Naive B cell (primary cell): ENCODE results near the gene IDE. TPM values are rescaled to one million over a fixed set of nuclear protein-coding genes. Genes with fewer than 3 reads are reported as not detected.
"Not testable (repeated sequence)": the region's sequence is repeated elsewhere in the genome, so short reads cannot be mapped to it uniquely, and the experiment has no call there.

ENCODE experiments used
- ATAC-seq, 2 donors: fragments of 150-1000 bp; cut with Tn5 transposase; 2 replicates each; pipeline ENCODE4 v1.10.0; 2021; ENCODE audit warnings: low read depth in 2 of 2, mild to moderate bottlenecking in 2 of 2, moderate library complexity in 2 of 2
- DNase-seq: peaks from one replicate; pipeline ENCODE4 v3.0.0; 2022
- H3K27ac Mint-ChIP-seq, 6 donors: one replicate each; pipeline ENCODE4 v1.8.0; 2020 to 2022; ENCODE audit warnings: mild to moderate bottlenecking in 6 of 6, mixed read lengths in 6 of 6, moderate library complexity in 5 of 6, inconsistent platforms in 2 of 6
- H3K27me3 Mint-ChIP-seq, 3 donors: one replicate each; pipeline ENCODE4 v1.8.0; 2021 to 2022; ENCODE audit warnings: mixed read lengths in 3 of 3, mild to moderate bottlenecking in 1 of 3
- H3K36me3 Mint-ChIP-seq, 2 donors: one replicate each; pipeline ENCODE4 v1.8.0; 2020 to 2022; ENCODE audit warnings: mixed read lengths in 2 of 2, inconsistent platforms in 1 of 2, mild to moderate bottlenecking in 1 of 2
- H3K4me1 Mint-ChIP-seq, 3 donors: one replicate each; pipeline ENCODE4 v1.8.0; 2020 to 2022; ENCODE audit warnings: mixed read lengths in 3 of 3, inconsistent platforms in 1 of 3, mild to moderate bottlenecking in 1 of 3, moderate library complexity in 1 of 3
- H3K4me3 Mint-ChIP-seq, 8 donors: one replicate each; pipeline ENCODE4 v1.8.0; 2020 to 2022; ENCODE audit warnings: mild to moderate bottlenecking in 8 of 8, mixed read lengths in 8 of 8, moderate library complexity in 8 of 8, inconsistent platforms in 2 of 8
- H3K9me3 Mint-ChIP-seq, 7 donors: one replicate each; pipeline ENCODE4 v1.8.0; 2020 to 2022; ENCODE audit warnings: mixed read lengths in 7 of 7, mild to moderate bottlenecking in 5 of 7, inconsistent platforms in 2 of 7, moderate library complexity in 1 of 7
- polyA plus RNA-seq, 6 donors: library from polyadenylated mRNA; unstranded; fragments of 300-500 nt; fragmentation: Illumina TruSeq; gene quantifications; one replicate each; pipeline ENCODE4 v1.2.3, GENCODE V29; 2021; ENCODE audit warnings: low read depth in 6 of 6

Gene IDE
- polyA plus RNA-seq, 6 donors from 2014 or later, result 2.1 to 11.7 (median 10.1) TPM

DNA sequence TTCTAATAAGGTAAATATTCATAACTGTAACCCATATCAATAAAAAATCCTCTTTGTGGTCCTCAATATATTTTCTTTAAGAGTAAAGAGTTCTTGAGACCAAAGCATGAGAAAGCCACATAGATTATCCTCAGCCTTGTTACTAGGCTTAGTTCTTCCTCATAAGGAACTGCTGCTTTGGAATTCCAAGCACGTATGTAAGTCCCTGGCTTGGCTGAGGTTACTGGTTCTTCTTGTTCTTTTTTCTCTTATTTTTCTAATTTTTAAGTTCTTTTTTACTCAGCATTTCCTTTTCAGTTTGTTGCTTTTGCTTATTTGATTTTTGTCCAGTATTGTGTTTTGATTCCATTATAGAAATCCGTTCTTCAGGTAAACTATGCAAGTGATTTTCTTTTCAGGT, 155.7 kb downstream of the IDE start:
- Mint-ChIP-seq H3K27ac (no peak overlapping the region), H3K9me3 (peaks cover 4 to 28% (median 15%) of the 10 kb centered on the region in 7 donors), H3K27me3 (peaks cover 37 to 49% (median 38%) of the 10 kb centered on the region in 3 donors), H3K4me1 (peaks cover 3 to 6% (median 5%) of the 10 kb centered on the region in 3 donors), H3K4me3 (no peak overlapping the region), H3K36me3 (peaks cover 5 to 15% of the 10 kb centered on the region in 2 donors)
- DNase-seq (no peak), ATAC-seq (no peak)

DNA sequence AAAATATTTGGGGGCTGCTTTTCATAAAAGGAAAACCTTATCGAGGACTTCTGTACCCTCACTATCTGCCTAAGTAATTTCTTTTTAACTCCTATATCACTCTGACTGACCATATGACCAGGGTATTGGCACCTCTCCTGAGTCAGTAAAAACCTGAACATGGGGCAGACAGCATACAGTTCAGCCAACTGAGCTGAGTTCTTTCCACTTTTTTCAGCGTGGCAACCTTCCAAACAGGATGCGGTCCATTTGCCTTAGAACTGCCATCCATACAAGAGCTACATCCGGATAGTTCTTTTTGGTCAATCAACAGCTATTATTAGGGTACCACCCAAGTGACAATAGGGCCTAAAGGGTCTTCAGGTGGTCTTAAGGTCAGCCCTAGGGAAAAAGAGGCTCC, 160.4 kb downstream of the IDE start:
- ATAC-seq (no peak), DNase-seq (no peak)
- peaks cover 4 to 16% (median 11%) of the 10 kb centered on the region in 7 donors for H3K9me3 Mint-ChIP-seq
- H3K27me3 Mint-ChIP-seq, result peaks cover 20 to 31% (median 30%) of the 10 kb centered on the region in 3 donors
- no peaks in the 10 kb centered on the region for H3K4me1 Mint-ChIP-seq
- H3K27ac Mint-ChIP-seq, result no peak overlapping the region
- H3K4me3 Mint-ChIP-seq, result no peak overlapping the region
- peaks cover 5 to 8% of the 10 kb centered on the region in 2 donors for H3K36me3 Mint-ChIP-seq

- Mint-ChIP-seq H3K36me3 (peaks cover 5 to 8% of the 10 kb centered on the region in 2 donors), H3K4me3 (no peak overlapping the region), H3K27ac (peak overlapping the region in 1 of 6 donors; percentile 41), H3K27me3 (peaks cover 19 to 30% (median 28%) of the 10 kb centered on the region in 3 donors), H3K9me3 (peaks cover 4 to 16% (median 11%) of the 10 kb centered on the region in 7 donors), H3K4me1 (no peaks in the 10 kb centered on the region)
- no peak for ATAC-seq
- DNase-seq, result no peak
Measured at GRCh38 chr10:92413011-92413410, 160.9 kb downstream of the IDE start.

DNA sequence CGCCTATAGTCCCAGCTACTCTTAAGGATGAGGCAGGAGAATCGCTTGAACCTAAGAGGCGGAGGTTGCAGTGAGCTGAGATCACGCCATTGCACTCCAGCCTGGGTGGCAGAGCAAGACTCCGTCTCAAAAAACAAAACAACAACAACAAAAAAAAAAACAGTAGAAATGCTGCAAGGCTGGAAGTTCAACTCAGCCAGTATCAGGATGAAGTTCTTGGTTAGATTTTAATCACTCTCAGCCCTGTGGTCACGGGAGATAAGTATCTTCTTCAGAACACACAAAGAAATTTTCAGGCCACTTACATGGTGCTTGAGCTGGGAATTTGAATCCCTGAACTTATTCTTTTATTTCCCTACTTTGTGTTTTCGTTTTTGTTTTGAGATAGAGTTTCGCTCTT, 162.5 kb downstream of the IDE start:
- no peak for DNase-seq
- no peak for ATAC-seq
- H3K27me3 Mint-ChIP-seq, result peaks cover 16 to 31% (median 31%) of the 10 kb centered on the region in 3 donors
- H3K4me3 Mint-ChIP-seq, result no peak overlapping the region
- no peaks in the 10 kb centered on the region for H3K4me1 Mint-ChIP-seq
- no peak overlapping the region for H3K27ac Mint-ChIP-seq
- peaks cover 5 to 6% of the 10 kb centered on the region in 2 donors for H3K36me3 Mint-ChIP-seq
- peaks cover 4 to 9% (median 8%) of the 10 kb centered on the region in 7 donors for H3K9me3 Mint-ChIP-seq

DNA sequence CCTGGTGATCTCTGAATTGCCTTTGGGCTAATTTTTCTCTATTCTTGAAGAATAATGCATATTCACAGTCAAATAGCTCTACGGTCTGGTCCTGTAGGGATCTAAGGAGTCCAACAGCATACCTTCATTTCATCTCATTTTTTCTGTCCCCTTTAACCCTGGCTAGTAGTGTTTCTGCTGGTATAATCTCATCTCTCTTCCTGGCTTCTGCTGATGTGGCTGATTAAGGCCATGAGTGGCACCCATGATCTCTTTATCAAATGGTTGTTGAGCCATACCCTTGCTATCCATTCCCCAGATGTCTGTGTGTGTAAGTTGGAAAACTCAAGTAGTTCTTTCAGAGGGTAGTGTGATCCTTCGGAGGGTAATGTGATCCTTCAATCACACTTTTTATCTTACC, 163.4 kb downstream of the IDE start:
- Mint-ChIP-seq H3K27ac (no peak overlapping the region), H3K4me3 (no peak overlapping the region), H3K36me3 (no peaks in the 10 kb centered on the region), H3K4me1 (no peaks in the 10 kb centered on the region), H3K27me3 (peaks cover 12 to 29% (median 26%) of the 10 kb centered on the region in 3 donors), H3K9me3 (peaks cover 0 to 4% (median 0%) of the 10 kb centered on the region in 7 donors)
- ATAC-seq (no peak), DNase-seq (no peak)

GRCh38 chr10:92408017-92408361, 165.9 kb downstream of the IDE start:
- H3K9me3 Mint-ChIP-seq, result peaks cover 0 to 4% (median 0%) of the 10 kb centered on the region in 7 donors
- ATAC-seq (no peak), DNase-seq (no peak)
- H3K36me3 Mint-ChIP-seq, result no peaks in the 10 kb centered on the region
- no peak overlapping the region for H3K27ac Mint-ChIP-seq
- no peaks in the 10 kb centered on the region for H3K4me1 Mint-ChIP-seq
- peaks cover 8 to 32% (median 26%) of the 10 kb centered on the region in 3 donors for H3K27me3 Mint-ChIP-seq
- no peak overlapping the region for H3K4me3 Mint-ChIP-seq

DNA sequence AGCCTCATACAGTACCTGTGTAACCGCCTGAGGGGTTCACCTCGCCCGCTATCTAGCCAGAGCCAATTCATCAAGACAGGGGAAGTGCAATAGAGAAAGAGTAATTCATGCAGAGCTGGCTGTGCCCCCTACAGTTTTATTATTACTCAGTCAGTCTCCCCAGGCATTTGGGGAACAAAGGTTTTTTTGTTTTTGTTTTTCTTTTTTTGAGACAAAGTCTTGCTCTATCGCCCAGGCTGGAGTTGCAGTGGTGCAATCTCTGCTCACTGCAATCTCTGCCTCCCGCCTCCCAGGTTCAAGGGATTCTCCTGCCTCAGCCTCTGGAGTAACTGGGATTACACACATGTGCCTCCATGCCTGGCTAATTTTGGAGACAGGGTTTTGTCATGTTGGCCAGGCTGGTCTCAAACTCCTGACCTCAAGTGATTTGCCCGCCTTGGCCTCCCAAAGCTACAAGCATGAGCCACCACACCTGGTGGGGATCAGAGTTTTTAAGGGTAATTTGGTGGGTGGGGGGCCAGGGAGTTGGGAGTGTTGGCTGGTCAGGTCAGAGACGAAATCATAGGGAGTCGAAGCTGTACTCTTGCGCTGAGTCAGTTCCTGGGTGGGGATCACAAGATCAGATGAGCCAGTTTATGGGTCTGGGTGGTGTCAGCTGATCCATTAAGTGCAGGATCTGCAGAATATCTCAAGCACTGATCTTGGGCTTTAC, 166.4 kb downstream of the IDE start:
- peak overlapping the region in 1 of 6 donors; percentile 83 for H3K27ac Mint-ChIP-seq
- ATAC-seq (no peak), DNase-seq (no peak)
- H3K9me3 Mint-ChIP-seq, result no peaks in the 10 kb centered on the region
- H3K4me1 Mint-ChIP-seq, result no peaks in the 10 kb centered on the region
- peaks cover 8 to 29% (median 26%) of the 10 kb centered on the region in 3 donors for H3K27me3 Mint-ChIP-seq
- H3K4me3 Mint-ChIP-seq, result peak overlapping the region in 1 of 8 donors; percentile 53
- no peaks in the 10 kb centered on the region for H3K36me3 Mint-ChIP-seq

DNA sequence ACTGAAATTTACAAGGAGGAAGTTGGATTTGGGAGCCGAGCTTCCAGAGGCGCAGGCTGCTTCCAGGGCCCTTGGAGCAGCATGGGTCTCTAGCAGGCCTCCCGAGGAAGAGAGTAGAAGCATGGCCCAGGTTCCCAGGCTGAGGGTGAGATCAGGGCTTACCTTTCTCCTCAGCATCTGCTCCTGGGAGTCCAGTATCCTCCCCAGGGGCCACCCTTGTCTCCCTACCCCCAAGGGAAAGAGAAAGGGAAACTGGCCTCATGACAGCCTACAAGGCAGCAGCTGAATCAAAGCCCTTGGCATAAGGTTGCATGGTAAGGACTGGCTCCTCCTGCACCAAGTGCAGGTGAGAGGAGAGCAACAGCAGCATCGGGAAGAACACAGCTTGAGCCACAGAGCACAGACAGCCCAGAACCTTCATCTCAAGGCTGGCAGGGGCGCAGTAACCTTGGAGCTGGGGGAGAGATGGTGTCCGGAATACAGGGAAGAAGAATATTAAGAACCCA, 168.4 kb downstream of the IDE start:
- DNase-seq, result no peak
- H3K4me1 Mint-ChIP-seq, result no peaks in the 10 kb centered on the region
- H3K27me3 Mint-ChIP-seq, result peaks cover 6 to 28% (median 23%) of the 10 kb centered on the region in 3 donors
- no peak for ATAC-seq
- H3K4me3 Mint-ChIP-seq, result no peak overlapping the region
- H3K27ac Mint-ChIP-seq, result no peak overlapping the region
- H3K9me3 Mint-ChIP-seq, result no peaks in the 10 kb centered on the region
- H3K36me3 Mint-ChIP-seq, result no peaks in the 10 kb centered on the region

DNA sequence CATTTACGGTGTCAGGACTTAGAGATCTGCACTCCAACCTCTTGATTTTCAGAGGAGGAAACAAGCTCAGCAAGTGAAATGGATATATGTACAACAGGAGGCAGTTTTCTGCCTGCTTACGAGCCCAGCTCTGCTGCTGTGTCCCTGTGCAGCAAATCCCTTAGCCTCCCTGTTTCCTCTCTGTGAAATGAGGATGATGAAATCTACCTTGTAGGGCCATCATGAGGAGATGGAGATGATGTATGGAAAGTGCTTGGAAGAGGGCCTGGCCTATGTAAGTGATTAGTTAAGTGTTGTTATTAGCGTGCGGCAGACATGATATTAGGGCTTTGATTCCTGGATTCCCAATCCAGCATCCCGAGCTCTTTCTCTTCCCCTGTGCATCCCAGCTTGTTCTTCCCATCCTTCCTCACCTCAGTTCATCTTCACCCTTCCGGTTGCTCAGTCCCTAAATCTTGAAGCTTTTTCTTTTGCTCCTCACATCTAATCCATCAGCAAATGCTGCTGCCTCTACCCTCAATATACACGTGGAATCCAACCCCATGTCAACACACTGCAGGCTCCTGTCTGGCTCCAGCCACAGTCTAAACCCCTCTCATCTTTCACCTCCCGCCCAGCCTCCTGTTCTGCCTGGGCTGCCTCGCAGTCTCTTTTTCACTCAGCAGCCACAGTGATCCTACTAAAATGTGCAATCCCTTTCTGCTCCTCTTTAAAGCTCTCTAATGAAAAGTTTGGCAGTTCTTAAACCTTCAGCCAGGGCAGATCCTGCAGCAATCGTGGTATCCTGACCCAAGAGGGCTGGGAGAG, 169.1 kb downstream of the IDE start:
- H3K4me3 Mint-ChIP-seq, result no peak overlapping the region
- H3K36me3 Mint-ChIP-seq, result no peaks in the 10 kb centered on the region
- DNase-seq (no peak), ATAC-seq (no peak)
- H3K4me1 Mint-ChIP-seq, result no peaks in the 10 kb centered on the region
- H3K27me3 Mint-ChIP-seq, result peaks cover 3 to 23% (median 17%) of the 10 kb centered on the region in 3 donors
- H3K27ac Mint-ChIP-seq, result no peak overlapping the region
- no peaks in the 10 kb centered on the region for H3K9me3 Mint-ChIP-seq

GRCh38 chr10:92402234-92402633, 171.7 kb downstream of the IDE start:
- Mint-ChIP-seq H3K27ac (peak overlapping the region in 1 of 6 donors; percentile 77), H3K9me3 (peaks cover 5 to 10% (median 8%) of the 10 kb centered on the region in 7 donors), H3K27me3 (peaks cover 3 to 16% (median 9%) of the 10 kb centered on the region in 3 donors)
- H3K36me3 Mint-ChIP-seq, H3K4me3 Mint-ChIP-seq, DNase-seq, ATAC-seq, H3K4me1 Mint-ChIP-seq: not testable (repeated sequence)

Other genes with a start within 250 kb of the IDE start
- gene KIF11, start 19.0 kb upstream of the IDE start, polyA plus RNA-seq, result 1 to 10 TPM in 1 of 6 donors, under 1 TPM in 4, not detected in 1; 0.41 to 1.1 (median 0.60) TPM
- gene HHEX, start 115.9 kb upstream of the IDE start, polyA plus RNA-seq, result 100 to 1,000 TPM; 140 to 208 (median 160) TPM